Adrenal gland (tissue), 12 donors: ENCODE measurements around the gene LOXL1. TPM values are rescaled to one million over a fixed set of nuclear protein-coding genes. Genes with fewer than 3 reads are reported as not detected.

ENCODE experiments used
- DNase-seq, 7 donors: peaks; one replicate each; pipeline ENCODE4 v3.0.0-alpha.2; 2019 to 2020
- H3K27ac ChIP-seq, 5 donors: fragments of 200-600 bp; sonication (generic) in 4 of 5; 1 replicate in 3 of 5; 2 replicates in 2 of 5; pipeline versions ENCODE4 v1.5.1 to v1.8.0; 2016 to 2020; ENCODE audit warnings: mild to moderate bottlenecking in 1 of 5
- H3K27me3 ChIP-seq: fragments of 200-600 bp; 2 replicates; pipeline ENCODE4 v1.8.0; 2021
- H3K36me3 ChIP-seq, 2 donors: fragments of 200-600 bp; replicated peaks in 1 of 2; 1 replicate in 1 of 2; 2 replicates in 1 of 2; pipeline versions ENCODE4 v1.5.1 to v1.8.0; 2018 to 2022
- H3K4me1 ChIP-seq, 2 donors: fragments of 200-600 bp; replicated peaks in 1 of 2; 1 replicate in 1 of 2; 2 replicates in 1 of 2; pipeline versions ENCODE4 v1.5.1 to v1.8.0; 2018 to 2021
- H3K4me3 ChIP-seq, 4 donors: fragments of 200-600 bp; sonication (generic) in 3 of 4; one replicate each; pipeline ENCODE4 v1.5.1; 2016 to 2018
- H3K9me3 ChIP-seq, 3 donors: fragments of 200-600 bp; sonication (generic) in 1 of 3; replicated peaks in 1 of 3; 1 replicate in 2 of 3; 2 replicates in 1 of 3; pipeline versions ENCODE4 v1.5.1 to v1.8.0; 2016 to 2021
- CTCF ChIP-seq, 6 experiments: fragments of 450-650 bp in 4 of 6; fragments of 200-600 bp in 2 of 6; sonication (generic) in 1 of 6; IDR thresholded peaks; 1 replicate in 5 of 6; 2 replicates in 1 of 6; pipeline versions ENCODE4 v1.5.1 to v1.8.0; 2016 to 2021; ENCODE audit warnings: antibody characterized with exemption in 6 of 6, mild to moderate bottlenecking in 2 of 6, moderate library complexity in 1 of 6
- POLR2A ChIP-seq, 2 donors: fragments of 450-650 bp; IDR thresholded peaks; one replicate each; pipeline ENCODE4 v1.6.1; 2017; ENCODE audit warnings: antibody characterized with exemption in 2 of 2, mild to moderate bottlenecking in 2 of 2, moderate library complexity in 1 of 2
- WGBS, 4 donors: extraction: QIAGEN DNeasy Blood & Tissue Kit in 2 of 4; methylation state at CpG; one replicate each; pipeline versions ENCODE4 v1.1.5 to v1.1.7; 2013 to 2017; 5-methylcytosine and 5-hydroxymethylcytosine counted together
- intact Hi-C, 2 donors: fragments of 100-400 bp; cut with DNase I; formaldehyde crosslinking; loops; one replicate each; pipeline versions ENCODE4 v1.14.1 to v1.15.0; 2022 to 2023
- polyA plus RNA-seq, 3 donors: library from polyadenylated mRNA; stranded (reverse); fragments of 200-250 nt in 2 of 3; fragments of 350-450 nt in 1 of 3; fragmentation: Illumina TruSeq in 1 of 3; extraction: RNeasy Lipid Tissue Mini Kit (QIAGEN cat#74804) in 1 of 3; gene quantifications; one replicate each; pipeline ENCODE4 v1.2.3, GENCODE V29; 2013 to 2014
- total RNA-seq, 9 donors: library from RNA; depleted of rRNA in 4 of 9; stranded (reverse); fragments of >200 nt in 4 of 9; fragments of 120-200 nt in 1 of 9; fragmentation: NEBNext Ultra II Directional in 1 of 9; extraction: Animal tissue kit (Norgen Biotek cat#: 25700) in 1 of 9; gene quantifications; one replicate each; pipeline versions ENCODE4 v1.1.0 to v1.2.4, GENCODE V29; 2013 to 2023
- donor health status: healthy with polysubstance abuse.
- donor health status: Bipolar disorder and iron deficiency.
- donor health status: DM: yes; HTN: yes; CAD: no.
- donor health status: DM: no; HTN: no; CAD: no.
- donor health status: DM: no; HTN: no; CAD: no.
- donor health status: DM: yes; HTN: yes; CAD: no.

The LOXL1 gene
- total and polyA plus RNA-seq, 12 donors: 5.3 to 58.0 (median 10.9) TPM

GRCh38 chr15:73984208-73984979, 58.1 kb downstream of the LOXL1 start:
- H3K27me3 ChIP-seq: no peaks in the 10 kb centered on the region
- TF ChIP-seq CTCF (IDR thresholded peaks at IDR 0.05) (no peak), POLR2A (IDR thresholded peaks at IDR 0.05) (no peak)
- peaks cover 47 to 74% of the 10 kb centered on the region in 2 donors for H3K4me1 ChIP-seq
- H3K36me3 ChIP-seq: no peaks in the 10 kb centered on the region
- H3K27ac ChIP-seq: peak overlapping the region in 2 of 5 donors; percentile 94 to 95
- peak in 1 of 7 donors; percentile 50 for DNase-seq
- H3K9me3 ChIP-seq: no peaks in the 10 kb centered on the region
- no peak overlapping the region for H3K4me3 ChIP-seq
- 75 to 82% (median 77%) methylated on average over 11 to 13 of the region's 13 CpGs for WGBS, 4 donors
- intact Hi-C loops: loop anchor here in 1 of 2 donors (5.0 kb wide), 1 partner anchor 73 kb away; no protein-coding TSS in a partner anchor

DNA sequence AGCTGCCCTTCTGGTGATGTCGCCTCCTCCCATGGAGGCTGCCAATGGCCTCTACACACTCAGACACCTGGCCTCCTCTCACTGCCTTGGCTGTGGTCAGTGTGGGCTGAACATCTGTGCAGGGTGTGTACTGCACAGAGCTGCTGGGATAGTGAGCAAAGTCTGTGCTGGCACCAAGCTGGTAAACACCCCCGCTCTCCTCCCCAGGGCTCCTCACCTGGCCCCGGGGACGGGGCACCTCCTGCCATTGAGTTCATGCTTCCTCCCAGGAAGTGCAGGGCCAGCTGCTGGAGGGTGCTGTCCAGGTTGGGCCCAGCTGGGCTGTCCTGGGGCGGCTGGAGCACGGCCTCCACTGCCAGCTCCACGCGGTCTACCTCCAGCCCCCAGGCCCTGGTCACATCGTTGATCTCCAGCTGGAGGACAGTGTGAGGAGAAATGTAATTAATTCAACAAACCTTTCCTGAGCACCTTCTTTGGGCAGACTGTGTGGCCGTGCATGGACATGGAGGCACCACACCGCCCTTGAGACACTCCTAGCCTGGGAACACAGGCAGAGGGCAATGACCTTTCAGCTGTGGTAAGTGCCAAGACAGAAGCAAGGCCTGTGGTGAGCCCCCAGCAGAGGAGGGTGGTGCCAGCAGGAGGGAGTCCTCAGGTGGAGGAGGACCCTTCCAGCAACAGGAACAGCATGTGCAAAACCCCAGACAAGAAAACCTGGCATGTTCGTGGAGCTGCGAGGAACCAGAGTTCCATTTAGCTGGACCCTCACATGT, 59.0 kb downstream of the LOXL1 start:
- 80 to 86% (median 82%) methylated on average over 12 to 13 of the region's 13 CpGs for WGBS, 4 donors
- no peaks in the 10 kb centered on the region for H3K36me3 ChIP-seq
- H3K27ac ChIP-seq: peak overlapping the region in 1 of 5 donors; percentile 94
- H3K27me3 ChIP-seq: no peaks in the 10 kb centered on the region
- peak in 1 of 7 donors; percentile 50 for DNase-seq
- TF ChIP-seq POLR2A (IDR thresholded peaks at IDR 0.05) (no peak), CTCF (IDR thresholded peaks at IDR 0.05) (no peak)
- no peaks in the 10 kb centered on the region for H3K9me3 ChIP-seq
- H3K4me3 ChIP-seq: no peak overlapping the region
- H3K4me1 ChIP-seq: peaks cover 56 to 83% of the 10 kb centered on the region in 2 donors
- intact Hi-C loops: no loop called here

DNA sequence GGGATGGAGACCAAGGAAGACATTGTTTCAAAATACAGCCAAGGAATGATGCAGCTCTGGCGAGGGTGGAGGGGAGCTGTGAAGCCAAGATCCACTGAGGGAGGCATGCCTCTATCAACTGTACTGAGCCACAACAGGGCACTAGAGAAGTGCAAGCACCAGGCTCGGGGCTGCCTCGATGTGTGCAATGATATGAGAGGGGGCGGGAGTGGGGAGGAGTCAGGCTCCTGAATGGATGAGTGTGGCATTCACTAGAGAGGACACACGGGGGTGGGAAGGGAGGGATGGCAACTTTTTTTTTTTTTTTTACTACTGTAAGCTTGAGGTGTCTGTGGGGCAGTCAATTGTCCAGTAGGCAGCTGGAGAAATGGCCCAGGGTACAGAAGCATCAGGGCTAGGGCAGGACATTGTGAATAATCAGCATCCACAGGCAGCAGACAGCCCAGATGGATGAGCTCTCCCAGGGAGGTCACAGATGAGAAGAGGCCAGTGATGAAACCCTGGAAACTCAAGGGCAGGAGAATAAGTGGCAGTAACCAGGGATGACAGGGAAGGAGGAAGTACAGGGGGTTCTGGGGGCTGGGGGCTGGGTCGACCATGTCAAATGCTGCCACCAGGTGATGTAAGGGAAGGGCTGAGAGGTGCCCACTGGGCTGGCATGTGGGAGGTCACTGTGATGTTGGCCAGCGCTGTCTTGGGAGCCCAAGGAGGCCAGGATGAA, 60.0 kb downstream of the LOXL1 start:
- Histone ChIP-seq H3K9me3 (no peaks in the 10 kb centered on the region), H3K27me3 (no peaks in the 10 kb centered on the region), H3K4me3 (no peak overlapping the region), H3K4me1 (peaks cover 61 to 85% of the 10 kb centered on the region in 2 donors), H3K36me3 (no peaks in the 10 kb centered on the region), H3K27ac (peak overlapping the region in 2 of 5 donors; percentile 82 to 94)
- intact Hi-C loops: no loop called here
- TF ChIP-seq CTCF (IDR thresholded peaks at IDR 0.05): no peak
- no peak for TF ChIP-seq POLR2A (IDR thresholded peaks at IDR 0.05)
- WGBS, 4 donors: 51 to 72% (median 54%) methylated on average over 6 to 7 of the region's 7 CpGs
- DNase-seq: peak in 3 of 7 donors; percentile 33 to 50 (median 35)

GRCh38 chr15:73986776-73987056, 60.5 kb downstream of the LOXL1 start:
- Histone ChIP-seq H3K27me3 (no peaks in the 10 kb centered on the region), H3K9me3 (no peaks in the 10 kb centered on the region), H3K36me3 (no peaks in the 10 kb centered on the region), H3K4me3 (no peak overlapping the region), H3K4me1 (peaks cover 64 to 85% of the 10 kb centered on the region in 2 donors), H3K27ac (peak overlapping the region in 2 of 5 donors; percentile 82 to 91)
- no peak for TF ChIP-seq CTCF (IDR thresholded peaks at IDR 0.05)
- no peak for TF ChIP-seq POLR2A (IDR thresholded peaks at IDR 0.05)
- intact Hi-C loops: no loop called here
- DNase-seq: peak in 1 of 7 donors; percentile 38
- 92 to 100% (median 93%) methylated on average over 1 of the region's 1 CpG for WGBS, 4 donors
